Measurements from ENCODE around the gene MRPS14.
A peak's percentile ranks its signal among the peaks of the same experiment; 100 is the strongest.
"Not testable (repeated sequence)": the region's sequence is repeated elsewhere in the genome, so short reads cannot be mapped to it uniquely, and the experiment has no call there.

Gene MRPS14

GRCh38 chr1:175023043-175023921 lies at the start of gene MRPS14:
MRPS14 (minus strand) TSS chr1:175023425; CDS start chr1:175023408, 17 bp downstream.
- DNase-seq: peak; percentile 98

GRCh38 chr1:175072099-175072951 lies 49.1 kb upstream of the MRPS14 start:
- no peak for DNase-seq

GRCh38 chr1:175071276-175071943 lies 48.2 kb upstream of the MRPS14 start:
- no peak for DNase-seq

DNA sequence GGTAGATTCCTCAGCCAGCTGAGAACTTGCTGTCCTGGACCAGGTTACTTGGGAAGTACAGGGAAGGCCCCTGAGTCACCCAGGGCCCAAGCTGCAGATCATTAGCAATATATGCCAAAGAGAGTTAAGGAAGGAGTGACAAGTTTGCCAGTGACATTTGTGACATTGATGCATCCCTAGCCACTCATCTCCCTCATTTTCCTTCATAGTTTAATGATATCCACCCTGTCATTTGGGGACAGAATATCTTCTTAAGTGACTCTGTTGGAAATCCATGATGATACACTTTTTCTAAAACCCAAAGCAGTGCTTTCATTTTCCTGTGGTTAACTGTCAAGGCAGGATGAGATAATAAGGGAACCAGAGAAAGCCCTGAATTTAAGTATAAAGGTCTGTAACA lies 47.6 kb upstream of the MRPS14 start:
- DNase-seq: no peak

DNA sequence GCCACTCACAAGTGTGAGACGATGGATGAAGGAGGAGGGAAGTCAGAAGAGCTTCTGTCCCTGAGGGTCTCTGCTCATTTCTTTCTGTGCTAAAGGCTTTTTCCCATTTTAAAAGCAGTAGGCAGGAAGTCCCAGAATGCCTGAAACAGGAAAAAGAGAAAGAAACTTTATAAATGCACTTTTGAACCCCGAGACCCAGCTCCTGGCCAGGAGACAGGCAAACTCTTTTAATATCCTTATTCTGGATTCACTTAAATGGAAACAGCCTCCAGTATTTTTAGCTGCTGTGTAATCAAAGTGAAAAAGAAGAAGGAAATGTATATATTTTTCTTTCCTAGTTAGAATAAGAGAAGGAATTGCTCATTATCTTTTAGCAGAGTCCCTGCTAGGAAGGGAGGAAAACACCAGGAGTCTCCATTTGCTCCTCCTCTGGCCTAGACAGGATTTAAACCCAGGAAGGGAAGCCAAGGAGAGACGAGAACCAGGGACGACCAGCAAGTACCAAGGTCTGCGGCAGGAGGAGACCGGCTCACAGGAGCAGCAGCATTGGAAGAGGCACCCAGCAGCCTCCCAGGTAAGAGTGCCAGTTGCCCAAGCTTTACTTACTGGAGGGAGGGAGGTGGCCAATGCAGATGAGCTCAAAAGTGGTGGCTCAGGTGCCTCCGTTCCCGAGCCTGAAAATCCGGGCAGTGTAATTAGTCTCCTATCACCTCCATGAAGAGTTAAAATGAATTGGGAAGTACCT lies 44.3 kb upstream of the MRPS14 start, which contains the start of gene TNN:
Gene TNN (plus strand): TSS at position 472 of the 745 bp plus-strand sequence. CDS start 9,586 bp downstream, outside the sequence.
- DNase-seq: no peak

DNA sequence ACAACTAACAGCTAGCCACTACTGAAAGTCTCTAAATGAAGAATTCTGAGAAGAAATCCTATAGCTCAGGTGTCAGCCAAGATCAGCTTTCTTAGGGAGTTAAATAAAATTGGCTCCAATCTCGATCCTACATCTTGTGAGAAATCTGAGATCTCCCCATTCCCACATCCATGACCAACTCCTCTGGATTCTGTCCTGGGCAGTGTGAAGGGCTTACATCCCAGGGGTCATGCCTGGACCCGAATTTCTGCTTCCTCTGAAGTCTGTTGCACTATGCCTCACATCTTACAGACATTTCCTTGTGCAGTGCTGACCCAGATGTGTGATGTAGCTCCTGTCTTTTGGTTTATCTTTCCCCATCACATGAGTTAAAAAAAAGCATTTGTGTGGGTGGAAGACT lies 39.6 kb upstream of the MRPS14 start:
- no peak for DNase-seq

GRCh38 chr1:175062339-175062738 lies 39.1 kb upstream of the MRPS14 start:
- DNase-seq: no peak

GRCh38 chr1:175054736-175055135 lies 31.5 kb upstream of the MRPS14 start:
- DNase-seq: no peak

DNA sequence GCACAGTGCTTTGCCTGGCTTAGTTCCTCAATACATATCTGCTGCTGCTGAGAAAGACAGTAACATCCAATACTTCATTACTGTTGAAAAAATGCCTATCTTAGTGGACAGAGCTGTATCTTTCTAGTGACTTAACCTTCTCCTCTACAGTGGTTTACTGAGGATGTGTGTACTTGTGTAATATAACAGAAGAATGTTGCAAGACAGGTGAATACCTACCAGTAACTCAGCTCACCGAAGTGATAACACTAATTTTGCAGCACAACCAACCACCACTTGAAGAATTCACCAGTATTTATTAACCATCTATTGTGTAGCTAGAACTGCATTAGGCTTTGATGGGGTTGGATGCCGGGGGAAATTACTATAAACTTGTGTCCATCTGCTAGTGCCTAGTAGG lies 27.8 kb upstream of the MRPS14 start:
- no peak for DNase-seq

- no peak for DNase-seq
These were observed 22.3 kb upstream of the MRPS14 start for GRCh38 chr1:175045519-175045918.

GRCh38 chr1:175045097-175045496 lies 21.9 kb upstream of the MRPS14 start:
- DNase-seq: no peak

DNA sequence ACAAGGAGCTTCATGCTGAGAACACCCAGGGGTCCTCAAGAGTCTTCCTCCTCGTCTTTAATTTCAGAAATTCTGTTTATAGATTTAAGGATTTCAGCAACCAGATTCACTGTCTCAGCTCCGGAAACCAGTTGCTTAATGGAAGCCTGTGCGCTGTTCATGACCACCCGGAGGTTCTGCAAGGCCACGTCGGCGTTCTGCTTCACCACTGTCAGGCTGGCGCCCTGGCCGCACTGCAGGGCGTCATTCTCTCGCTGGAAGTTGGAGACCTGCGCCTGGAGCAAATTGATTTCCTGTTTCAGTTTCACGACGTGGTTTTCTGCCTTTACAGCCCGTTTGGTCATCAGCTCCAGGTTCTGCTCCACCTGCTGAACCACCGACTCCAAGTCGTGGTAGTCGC lies 21.4 kb upstream of the MRPS14 start:
- DNase-seq: not testable (repeated sequence)

- DNase-seq: no peak
These were observed 20.6 kb upstream of the MRPS14 start for GRCh38 chr1:175043824-175044223.

DNA sequence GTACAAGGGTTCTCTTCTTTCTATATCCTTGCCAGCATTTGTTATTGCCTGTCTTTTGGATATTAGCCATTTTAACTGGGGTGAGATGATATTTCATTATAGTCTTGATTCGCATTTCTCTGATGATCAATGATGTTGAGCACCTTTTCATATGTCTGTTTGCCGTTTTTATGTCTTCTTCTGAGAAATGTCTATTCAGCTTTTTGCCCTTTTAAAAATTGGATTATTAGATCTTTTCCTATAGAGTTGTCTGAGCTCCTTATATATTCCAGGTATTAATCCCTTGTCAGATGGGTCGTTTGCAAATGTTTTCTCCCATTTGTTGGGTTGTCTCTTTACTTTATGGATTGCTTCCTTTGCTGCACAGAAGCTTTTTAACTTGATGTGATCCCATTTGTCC lies 19.4 kb upstream of the MRPS14 start:
- DNase-seq: no peak

- no peak for DNase-seq
These were observed 17.2 kb upstream of the MRPS14 start for GRCh38 chr1:175040324-175040879.

GRCh38 chr1:175037416-175037815 lies 14.2 kb upstream of the MRPS14 start:
- no peak for DNase-seq

DNA sequence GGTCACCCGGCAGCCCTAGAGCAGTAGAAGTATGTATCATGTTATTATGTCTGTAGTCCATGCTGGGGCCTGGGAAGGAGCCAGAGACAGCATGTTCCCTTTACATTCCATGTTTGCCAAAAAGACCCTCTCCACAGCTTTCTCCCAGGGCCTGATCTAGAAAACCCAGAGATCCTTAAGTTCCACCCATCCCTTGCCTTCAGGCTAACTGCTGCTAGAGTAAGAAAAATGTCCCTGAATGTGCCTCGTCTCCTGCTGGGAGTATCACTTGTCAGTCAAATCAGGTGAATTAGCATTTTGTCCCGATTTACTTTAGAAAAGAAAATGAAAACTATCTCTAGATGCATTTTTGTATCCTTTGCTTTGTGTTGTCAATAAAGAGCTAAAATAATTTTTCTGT lies 13.3 kb upstream of the MRPS14 start:
- no peak for DNase-seq

DNA sequence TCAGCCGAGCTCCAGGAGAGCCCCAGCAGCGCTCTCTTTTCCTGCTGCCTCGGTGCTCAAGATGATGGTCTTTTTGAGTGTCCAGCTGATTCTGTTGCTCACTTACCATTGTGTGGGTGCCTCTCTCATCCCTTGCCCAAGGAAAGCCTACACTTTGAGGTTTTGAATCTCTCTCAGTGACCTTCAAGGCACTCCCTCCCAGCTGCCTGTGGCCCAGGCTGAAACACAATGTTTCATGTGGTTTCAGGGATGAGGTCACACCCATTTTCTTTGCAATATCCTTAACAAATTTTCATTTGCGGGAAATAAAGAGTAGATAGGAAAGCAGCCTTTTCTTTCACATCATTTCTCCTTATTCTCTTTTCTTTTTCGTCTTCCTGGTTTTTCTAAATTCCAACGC lies 12.6 kb upstream of the MRPS14 start:
- DNase-seq: no peak

GRCh38 chr1:175034775-175035174 lies 11.6 kb upstream of the MRPS14 start:
- no peak for DNase-seq

GRCh38 chr1:175033953-175034352 lies 10.7 kb upstream of the MRPS14 start:
- no peak for DNase-seq

GRCh38 chr1:175024773-175025172 lies 1.5 kb upstream of the MRPS14 start:
- no peak for DNase-seq

DNA sequence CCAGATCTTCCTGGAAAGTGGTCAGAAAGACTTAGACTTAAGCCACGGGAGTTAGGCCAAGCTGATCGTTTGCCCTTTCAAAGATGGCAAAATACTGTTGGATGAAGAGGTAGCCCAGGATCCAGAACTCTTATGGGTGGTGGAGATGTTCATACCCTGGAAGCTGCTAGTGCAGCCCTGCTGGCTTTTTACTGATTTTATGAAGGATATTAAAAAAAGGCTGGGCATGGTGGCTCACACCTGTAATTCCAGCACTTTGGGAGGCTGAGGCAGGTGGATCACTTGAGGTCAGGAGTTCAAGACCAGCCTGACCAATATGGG lies 657 bp upstream of the MRPS14 start:
- DNase-seq: not testable (repeated sequence)
